ENCODE measurements around the gene SLC17A5. TPM values are rescaled to one million over a fixed set of nuclear protein-coding genes. Genes with fewer than 3 reads are reported as not detected.
"Not testable (repeated sequence)": the region's sequence is repeated elsewhere in the genome, so short reads cannot be mapped to it uniquely, and the experiment has no call there.

The SLC17A5 gene
- total and polyA plus RNA-seq, 2 experiments from 2014 or later, result 18.4 to 20.1 TPM

DNA sequence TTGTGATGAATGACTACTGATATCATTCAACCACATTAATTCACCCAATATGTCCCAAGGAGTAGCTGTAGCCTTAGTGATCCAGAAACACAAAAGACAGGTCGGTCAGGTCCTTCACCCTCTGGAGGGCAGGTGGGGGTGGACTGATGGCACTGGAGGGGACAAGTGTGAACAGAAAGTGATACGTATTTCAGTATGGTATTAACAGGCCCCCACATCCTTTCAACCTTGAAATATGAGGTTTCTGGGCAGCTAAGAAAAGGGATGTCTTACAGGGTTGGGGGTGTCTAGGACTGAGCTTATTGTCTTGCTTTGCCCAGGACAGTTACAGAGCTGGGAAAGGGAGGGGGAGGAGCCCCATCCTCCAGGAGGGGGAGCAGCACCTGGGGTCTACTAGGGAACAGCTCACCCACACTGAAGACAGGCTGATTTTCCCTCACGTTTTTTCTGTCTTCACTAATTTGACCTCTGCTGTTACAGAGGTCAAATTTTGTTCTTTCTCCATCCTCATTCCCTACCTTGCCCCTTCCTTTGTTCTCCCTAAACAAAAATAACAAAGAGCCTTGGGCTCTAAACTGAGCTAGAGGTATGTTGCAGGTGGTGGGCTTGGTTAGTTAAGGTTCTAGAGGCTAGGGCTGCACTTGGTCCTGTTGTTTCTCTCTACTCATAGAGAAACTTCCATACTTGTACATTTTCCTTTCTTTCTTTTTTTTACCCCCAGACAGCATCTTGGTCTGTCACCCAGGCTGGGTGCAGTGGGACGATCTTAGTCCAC lies 95.0 kb downstream of the SLC17A5 start:
- H3K79me2 ChIP-seq (ENCODE audit: insufficient read depth), result no peaks in the 10 kb centered on the region
- WGBS, 2 experiments (ENCODE audit: low coverage in 1 of 2, low lambda C conversion rate in 2 of 2, missing lambda C conversion rate in 2 of 2), result 81 to 90% methylated on average over 4 of the region's 4 CpGs
- no peaks in the 10 kb centered on the region for H3K27me3 ChIP-seq (replicated peaks; ENCODE audit: insufficient read depth)
- H3K4me1 ChIP-seq (ENCODE audit: insufficient read depth), result no peaks in the 10 kb centered on the region
- no peak overlapping the region for H3K4me3 ChIP-seq
- no peaks in the 10 kb centered on the region for H4K20me1 ChIP-seq (ENCODE audit: insufficient read depth)
- in situ Hi-C loops (cut with MboI), result no loop called here
- H3K4me2 ChIP-seq (ENCODE audit: unreplicated experiment), result no peak overlapping the region
- H3K9me3 ChIP-seq (ENCODE audit: low read depth), result no peaks in the 10 kb centered on the region
- no peak overlapping the region for H2AFZ ChIP-seq
- H3F3A ChIP-seq (ENCODE audit: insufficient read depth), result no peaks in the 10 kb centered on the region
- no peak overlapping the region for H3K27ac ChIP-seq
- TF ChIP-seq EZH2phosphoT487 (IDR thresholded peaks at IDR 0.05; ENCODE audit: insufficient read depth, low read depth) (no peak), EZH2 (IDR thresholded peaks at IDR 0.05; ENCODE audit: insufficient read depth, poor library complexity, severe bottlenecking) (no peak)
- no peak overlapping the region for H3K9ac ChIP-seq
- H3K9me2 ChIP-seq (ENCODE audit: insufficient read depth), result no peaks in the 10 kb centered on the region
- no peak for DNase-seq
- H3K36me3 ChIP-seq (ENCODE audit: low read depth), result no peaks in the 10 kb centered on the region

DNA sequence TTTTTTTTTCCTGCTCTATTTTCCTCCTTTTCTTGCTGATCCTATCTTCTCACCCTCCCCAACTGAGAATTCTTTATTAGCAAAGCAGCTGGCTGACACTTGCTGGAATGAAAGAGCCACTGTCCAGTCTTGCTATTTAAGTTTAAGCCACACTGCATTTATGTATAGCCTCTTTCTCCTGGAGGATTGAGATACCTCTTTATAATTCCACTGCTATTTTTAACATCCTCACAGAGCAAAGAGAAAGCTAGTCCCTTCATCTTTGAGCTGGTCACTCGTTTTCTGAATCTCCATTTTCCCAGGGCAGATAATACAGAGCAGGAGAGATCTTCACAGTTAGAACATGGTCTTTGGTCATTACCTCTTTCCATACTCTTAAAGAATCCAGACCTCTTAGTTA lies 97.0 kb downstream of the SLC17A5 start:
- Histone ChIP-seq H3K9me3 (ENCODE audit: low read depth) (no peaks in the 10 kb centered on the region), H3K27ac (no peak overlapping the region), H3K4me3 (no peak overlapping the region), H3K4me2 (ENCODE audit: unreplicated experiment) (no peak overlapping the region), H4K20me1 (ENCODE audit: insufficient read depth) (no peaks in the 10 kb centered on the region), H3K9me2 (ENCODE audit: insufficient read depth) (no peaks in the 10 kb centered on the region), H3K36me3 (ENCODE audit: low read depth) (no peaks in the 10 kb centered on the region), H3K9ac (no peak overlapping the region), H3K4me1 (ENCODE audit: insufficient read depth) (no peaks in the 10 kb centered on the region), H3F3A (ENCODE audit: insufficient read depth) (no peaks in the 10 kb centered on the region), H2AFZ (no peak overlapping the region), H3K79me2 (ENCODE audit: insufficient read depth) (no peaks in the 10 kb centered on the region), H3K27me3 (replicated peaks; ENCODE audit: insufficient read depth) (no peaks in the 10 kb centered on the region)
- DNase-seq, result no peak
- in situ Hi-C loops (cut with MboI), result no loop called here
- TF ChIP-seq EZH2phosphoT487 (IDR thresholded peaks at IDR 0.05; ENCODE audit: insufficient read depth, low read depth) (no peak), EZH2 (IDR thresholded peaks at IDR 0.05; ENCODE audit: insufficient read depth, poor library complexity, severe bottlenecking) (no peak)
- 41 to 63% methylated on average over 1 of the region's 1 CpG for WGBS, 2 experiments (ENCODE audit: low coverage in 1 of 2, low lambda C conversion rate in 2 of 2, missing lambda C conversion rate in 2 of 2)

DNA sequence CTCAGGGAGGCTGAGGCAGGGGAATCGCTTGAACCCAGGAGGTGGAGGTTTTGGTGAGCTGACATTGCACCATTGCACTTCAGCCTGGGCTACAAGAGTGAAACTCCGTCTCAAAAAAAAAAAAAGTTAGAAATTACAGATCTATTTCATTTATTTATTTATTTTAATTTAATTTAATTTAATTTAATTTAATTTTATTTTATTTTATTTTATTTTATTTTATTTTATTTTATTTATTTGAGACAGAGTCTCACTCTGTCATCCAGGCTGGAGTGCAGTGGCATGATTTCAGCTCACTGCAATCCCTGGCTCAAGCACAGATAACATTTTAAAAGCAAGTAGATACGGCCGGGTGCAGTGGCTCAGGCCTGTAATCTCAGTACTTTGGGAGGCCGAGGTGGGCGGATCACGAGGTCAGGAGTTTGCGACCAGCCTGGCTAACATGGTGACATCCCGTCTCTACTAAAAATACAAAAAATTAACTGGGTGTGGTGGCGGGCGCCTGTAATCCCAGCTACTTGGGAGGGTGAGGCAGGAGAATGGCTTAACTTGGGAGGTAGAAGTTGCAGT lies 98.3 kb downstream of the SLC17A5 start:
- H3K4me1 ChIP-seq (ENCODE audit: insufficient read depth); H4K20me1 ChIP-seq (ENCODE audit: insufficient read depth); H3K9me2 ChIP-seq (ENCODE audit: insufficient read depth); in situ Hi-C loops (cut with MboI); H3K4me2 ChIP-seq (ENCODE audit: unreplicated experiment); H3F3A ChIP-seq (ENCODE audit: insufficient read depth); H3K4me3 ChIP-seq; DNase-seq; H2AFZ ChIP-seq; H3K9ac ChIP-seq; H3K27me3 ChIP-seq (replicated peaks; ENCODE audit: insufficient read depth); H3K36me3 ChIP-seq (ENCODE audit: low read depth); H3K9me3 ChIP-seq (ENCODE audit: low read depth); H3K27ac ChIP-seq; H3K79me2 ChIP-seq (ENCODE audit: insufficient read depth): not testable (repeated sequence)
- WGBS, 2 experiments (ENCODE audit: low coverage in 1 of 2, low lambda C conversion rate in 2 of 2, missing lambda C conversion rate in 2 of 2), result 92 to 93% methylated on average over 11 of the region's 11 CpGs

DNA sequence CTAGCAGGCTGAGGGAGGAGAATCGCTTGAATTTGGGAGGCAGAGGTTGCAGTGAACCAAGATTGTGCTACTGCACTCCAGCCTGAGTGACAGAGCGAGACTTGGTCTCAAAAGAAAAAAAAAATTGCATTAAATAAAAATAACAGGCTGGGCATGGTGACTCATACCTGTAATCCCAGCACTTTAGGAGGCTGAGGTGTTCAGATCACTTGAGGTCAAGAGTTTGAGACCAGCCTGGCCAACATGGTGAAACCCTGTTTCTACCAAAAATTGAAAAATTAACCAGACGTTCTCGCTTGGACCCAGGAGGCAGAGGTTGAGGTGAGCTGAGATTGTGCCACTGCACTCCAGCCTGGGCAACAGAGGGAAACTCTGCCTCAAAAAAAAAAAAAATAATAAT lies 102.7 kb downstream of the SLC17A5 start:
- H3K4me3 ChIP-seq; in situ Hi-C loops (cut with MboI); H3K4me1 ChIP-seq (ENCODE audit: insufficient read depth); H3K9me2 ChIP-seq (ENCODE audit: insufficient read depth); DNase-seq; H3K36me3 ChIP-seq (ENCODE audit: low read depth); H4K20me1 ChIP-seq (ENCODE audit: insufficient read depth); H3K79me2 ChIP-seq (ENCODE audit: insufficient read depth); H3K4me2 ChIP-seq (ENCODE audit: unreplicated experiment); H3K9me3 ChIP-seq (ENCODE audit: low read depth); H3K9ac ChIP-seq; H2AFZ ChIP-seq; H3K27ac ChIP-seq; H3F3A ChIP-seq (ENCODE audit: insufficient read depth); H3K27me3 ChIP-seq (replicated peaks; ENCODE audit: insufficient read depth): not testable (repeated sequence)
- WGBS, 2 experiments (ENCODE audit: low coverage in 1 of 2, low lambda C conversion rate in 2 of 2, missing lambda C conversion rate in 2 of 2), result 98 to 99% methylated on average over 4 of the region's 4 CpGs
